GM23338 (cell line): ENCODE results near the gene NDRG3. TPM values are rescaled to one million over a fixed set of nuclear protein-coding genes. Genes with fewer than 3 reads are reported as not detected.

Source experiments
- ATAC-seq: fragments of 200-7000 bp; cut with Tn5 transposase; 3 replicates; pipeline ENCODE4 v1.9.1; 2020
- DNase-seq: peaks from one replicate; pipeline ENCODE4 v3.0.0-alpha.2; 2015; ENCODE audit warnings: low spot score
- H2AFZ ChIP-seq: fragments of 200-600 bp; sonication (generic); 2 replicates; pipeline ENCODE4 v1.8.0; 2016; ENCODE audit warnings: antibody characterized with exemption, mild to moderate bottlenecking, moderate library complexity
- H3F3A ChIP-seq: fragments of 200-600 bp; sonication (generic); replicated peaks from 2 replicates; pipeline ENCODE4 v1.8.0; 2017; ENCODE audit warnings: antibody characterized with exemption, mixed run types, low read depth
- H3K27ac ChIP-seq: fragments of 200-600 bp; sonication (generic); 2 replicates; pipeline ENCODE4 v1.6.1; 2016; ENCODE audit warnings: low read depth
- H3K27me3 ChIP-seq: fragments of 200-600 bp; sonication (generic); 2 replicates; pipeline ENCODE4 v1.8.0; 2016; ENCODE audit warnings: mild to moderate bottlenecking, mixed run types, moderate library complexity; ENCODE audit not compliant: insufficient read depth
- H3K36me3 ChIP-seq: fragments of 200-600 bp; sonication (generic); 2 replicates; pipeline ENCODE4 v1.8.0; 2016; ENCODE audit warnings: mild to moderate bottlenecking; ENCODE audit not compliant: insufficient read depth
- H3K4me1 ChIP-seq: fragments of 200-600 bp; sonication (generic); 2 replicates; pipeline ENCODE4 v1.8.0; 2016; ENCODE audit warnings: mild to moderate bottlenecking, moderate library complexity; ENCODE audit not compliant: insufficient read depth
- H3K4me2 ChIP-seq: fragments of 200-600 bp; sonication (generic); 2 replicates; pipeline ENCODE4 v1.7.1; 2017; ENCODE audit warnings: mixed run types
- H3K4me3 ChIP-seq: fragments of 200-600 bp; sonication (generic); 2 replicates; pipeline ENCODE4 v1.6.1; 2016; ENCODE audit warnings: mixed run types
- H3K79me2 ChIP-seq: fragments of 200-600 bp; sonication (generic); replicated peaks from 2 replicates; pipeline ENCODE4 v1.8.0; 2017; ENCODE audit warnings: mild to moderate bottlenecking; ENCODE audit not compliant: insufficient read depth
- H3K9me2 ChIP-seq: fragments of 200-600 bp; sonication (generic); 2 replicates; pipeline ENCODE4 v1.8.0; 2017; ENCODE audit not compliant: insufficient read depth
- H4K20me1 ChIP-seq: fragments of 200-600 bp; sonication (generic); replicated peaks from 2 replicates; pipeline ENCODE4 v1.8.0; 2017; ENCODE audit warnings: mild to moderate bottlenecking; ENCODE audit not compliant: insufficient read depth
- H3K27ac Mint-ChIP-seq: 2 replicates; pipeline ENCODE4 v1.8.0; 2020; ENCODE audit warnings: inconsistent platforms, mild to moderate bottlenecking, moderate library complexity, mixed read lengths
- H3K27me3 Mint-ChIP-seq: 3 replicates; pipeline ENCODE4 v1.8.0; 2022; ENCODE audit warnings: low read depth, mild to moderate bottlenecking, moderate library complexity, mixed read lengths, inconsistent platforms; ENCODE audit not compliant: insufficient read depth, poor library complexity
- H3K36me3 Mint-ChIP-seq: 3 replicates; pipeline ENCODE4 v1.8.0; 2021; ENCODE audit warnings: low read depth, mild to moderate bottlenecking, inconsistent platforms, moderate library complexity, mixed read lengths
- H3K4me1 Mint-ChIP-seq: 3 replicates; pipeline ENCODE4 v1.8.0; 2020; ENCODE audit warnings: mild to moderate bottlenecking, inconsistent platforms, mixed read lengths
- H3K4me3 Mint-ChIP-seq: 3 replicates; pipeline ENCODE4 v1.8.0; 2021; ENCODE audit warnings: moderate library complexity, mild to moderate bottlenecking, inconsistent platforms, mixed read lengths
- H3K9me3 Mint-ChIP-seq: 3 replicates; pipeline ENCODE4 v1.8.0; 2020; ENCODE audit warnings: moderate library complexity, mild to moderate bottlenecking, inconsistent platforms, mixed read lengths
- CTCF ChIP-seq, 2 experiments: fragments of 200-600 bp in 1 of 2; sonication (generic) in 1 of 2; conservative IDR thresholded peaks; 2 replicates each; pipeline versions ENCODE4 v1.5.1 to v1.6.1; 2016 to 2017; ENCODE audit warnings: antibody characterized with exemption in 2 of 2, low read depth in 2 of 2, mild to moderate bottlenecking in 2 of 2, moderate library complexity in 1 of 2
- EZH2 ChIP-seq: fragments of 200-600 bp; sonication (generic); IDR thresholded peaks from one replicate; pipeline ENCODE4 v1.8.0; 2017; ENCODE audit warnings: antibody characterized with exemption, mild to moderate bottlenecking, low read depth; ENCODE audit not compliant: unreplicated experiment
- EZH2phosphoT487 ChIP-seq: fragments of 200-600 bp; sonication (generic); IDR thresholded peaks from one replicate; pipeline ENCODE4 v1.8.1; 2018; ENCODE audit warnings: antibody characterized with exemption; ENCODE audit not compliant: unreplicated experiment
- JUNB ChIP-seq: IDR thresholded peaks from one replicate; pipeline ENCODE4 v1.6.1; 2016; ENCODE audit warnings: antibody characterized with exemption; ENCODE audit not compliant: unreplicated experiment
- NANOG ChIP-seq: IDR thresholded peaks from 2 replicates; pipeline ENCODE4 v1.6.1; 2016; ENCODE audit warnings: antibody characterized with exemption, borderline replicate concordance
- STAT1 ChIP-seq: IDR thresholded peaks from one replicate; pipeline ENCODE4 v1.6.1; 2016; ENCODE audit warnings: antibody characterized with exemption; ENCODE audit not compliant: unreplicated experiment
- ZNF114 ChIP-seq: fragments of 250-450 bp; sonication (Bioruptor Pico); IDR thresholded peaks from 2 replicates; pipeline ENCODE4 v1.5.0; 2020; ENCODE audit warnings: mild to moderate bottlenecking, moderate library complexity
- ZNF331 ChIP-seq: fragments of 250-450 bp; sonication (Bioruptor Pico); IDR thresholded peaks from 2 replicates; pipeline ENCODE4 v1.5.0; 2020; ENCODE audit warnings: low read depth, mild to moderate bottlenecking, moderate library complexity
- ZNF462 ChIP-seq: fragments of 250-450 bp; sonication (Bioruptor Pico); IDR thresholded peaks from 2 replicates; pipeline ENCODE4 v1.5.0; 2020; ENCODE audit warnings: mild to moderate bottlenecking, moderate library complexity
- polyA plus RNA-seq: library from polyadenylated mRNA; unstranded; fragments of >200 nt; fragmentation: Nextera tagmentation; extraction: Ambion mirVana; gene quantifications from 2 replicates; pipeline ENCODE4 v1.2.1, GENCODE V29; 2016
- total RNA-seq: library from RNA; depleted of rRNA; stranded (reverse); fragments of >200 nt; shearing (Covaris generic); gene quantifications from 2 replicates; pipeline ENCODE4 v1.2.3, GENCODE V29; 2014
- TF ChIP-seq, protein P1 (sequence below): IDR thresholded peaks from 2 replicates; pipeline ENCODE4 v1.6.1; 2016; ENCODE audit warnings: antibody characterized with exemption

Gene NDRG3
- total and polyA plus RNA-seq, 2 experiments from 2014 or later = 18.6 to 24.0 TPM

DNA sequence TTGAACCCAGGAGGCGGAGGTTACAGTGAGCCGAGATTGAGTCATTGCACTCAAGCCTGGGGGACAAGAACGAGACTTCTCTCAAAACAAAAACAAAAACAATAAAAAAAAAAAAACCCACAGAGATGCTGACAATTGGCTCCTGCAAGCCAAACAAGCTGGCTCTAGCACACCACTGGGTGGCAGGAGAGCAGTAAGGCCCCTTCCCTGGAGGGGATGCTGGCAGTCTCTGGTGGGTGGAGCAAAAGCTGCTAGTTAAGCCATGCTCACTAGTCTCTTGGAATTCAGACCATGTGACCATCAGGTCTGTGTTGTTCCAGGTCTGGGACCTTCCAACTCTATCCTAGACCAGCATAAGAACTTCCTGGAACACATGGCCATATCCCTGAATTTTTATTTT lies 46.5 kb upstream of the NDRG3 start:
- no peak overlapping the region for H3K4me3 ChIP-seq
- no peaks in the 10 kb centered on the region for H3K79me2 ChIP-seq
- TF ChIP-seq EZH2phosphoT487 = no peak
- TF ChIP-seq CTCF (conservative IDR thresholded peaks at IDR 0.05; ENCODE audit: low read depth in 2 of 2) = peak; percentile 51 to 67
- no peak overlapping the region for H3K4me2 ChIP-seq
- H3K4me1 ChIP-seq = no peaks in the 10 kb centered on the region
- Mint-ChIP-seq H3K36me3 (peaks cover 42% of the 10 kb centered on the region), H3K27me3 (no peaks in the 10 kb centered on the region), H3K27ac (no peak overlapping the region), H3K4me1 (no peaks in the 10 kb centered on the region; the same call in 2 of the 3 replicates), H3K9me3 (no peaks in the 10 kb centered on the region), H3K4me3 (no peak overlapping the region)
- H3F3A ChIP-seq = no peaks in the 10 kb centered on the region
- H4K20me1 ChIP-seq = no peaks in the 10 kb centered on the region
- DNase-seq (peak; percentile 81), ATAC-seq (peak; percentile 98)
- no peaks in the 10 kb centered on the region for H3K9me2 ChIP-seq
- no peak overlapping the region for H3K27ac ChIP-seq
- no peak overlapping the region for H2AFZ ChIP-seq
- no peaks in the 10 kb centered on the region for H3K27me3 ChIP-seq
- H3K36me3 ChIP-seq = peaks cover 3% of the 10 kb centered on the region; the same call in 1 of the 2 replicates

GRCh38 chr20:36791862-36792261 lies 46.0 kb upstream of the NDRG3 start:
- H3K4me2 ChIP-seq = no peak overlapping the region
- no peak overlapping the region for H2AFZ ChIP-seq
- no peaks in the 10 kb centered on the region for H3K4me1 ChIP-seq
- H3K27ac ChIP-seq = no peak overlapping the region
- H3K4me3 ChIP-seq = no peak overlapping the region
- Mint-ChIP-seq H3K9me3 (no peaks in the 10 kb centered on the region), H3K36me3 (peaks cover 40% of the 10 kb centered on the region), H3K27me3 (no peaks in the 10 kb centered on the region), H3K4me3 (no peak overlapping the region), H3K4me1 (no peaks in the 10 kb centered on the region; the same call in 2 of the 3 replicates), H3K27ac (no peak overlapping the region)
- no peaks in the 10 kb centered on the region for H3F3A ChIP-seq
- no peaks in the 10 kb centered on the region for H3K27me3 ChIP-seq
- peaks cover 3% of the 10 kb centered on the region; the same call in 1 of the 2 replicates for H3K36me3 ChIP-seq
- H3K79me2 ChIP-seq = no peaks in the 10 kb centered on the region
- no peaks in the 10 kb centered on the region for H3K9me2 ChIP-seq
- ATAC-seq (no peak), DNase-seq (no peak)
- no peaks in the 10 kb centered on the region for H4K20me1 ChIP-seq
- TF ChIP-seq NANOG (no peak), STAT1 (no peak), CTCF (conservative IDR thresholded peaks at IDR 0.05; ENCODE audit: low read depth in 2 of 2) (no peak), EZH2 (no peak), JUNB (no peak), ZNF114 (CRISPR knock-in tag) (no peak), ZNF462 (CRISPR knock-in tag) (no peak), ZNF331 (no peak)
- TF ChIP-seq, protein P1, sequence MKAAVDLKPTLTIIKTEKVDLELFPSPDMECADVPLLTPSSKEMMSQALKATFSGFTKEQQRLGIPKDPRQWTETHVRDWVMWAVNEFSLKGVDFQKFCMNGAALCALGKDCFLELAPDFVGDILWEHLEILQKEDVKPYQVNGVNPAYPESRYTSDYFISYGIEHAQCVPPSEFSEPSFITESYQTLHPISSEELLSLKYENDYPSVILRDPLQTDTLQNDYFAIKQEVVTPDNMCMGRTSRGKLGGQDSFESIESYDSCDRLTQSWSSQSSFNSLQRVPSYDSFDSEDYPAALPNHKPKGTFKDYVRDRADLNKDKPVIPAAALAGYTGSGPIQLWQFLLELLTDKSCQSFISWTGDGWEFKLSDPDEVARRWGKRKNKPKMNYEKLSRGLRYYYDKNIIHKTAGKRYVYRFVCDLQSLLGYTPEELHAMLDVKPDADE = no peak
